HG02884 (cell line): ENCODE results near the gene ZNF474.

ENCODE experiments used
- ATAC-seq: cut with Tn5 transposase; IDR thresholded peaks from one replicate; pipeline ENCODE4 v1.9.1; 2021; ENCODE audit warnings: mild to moderate bottlenecking, moderate library complexity; ENCODE audit not compliant: unreplicated experiment

ZNF474 gene

DNA sequence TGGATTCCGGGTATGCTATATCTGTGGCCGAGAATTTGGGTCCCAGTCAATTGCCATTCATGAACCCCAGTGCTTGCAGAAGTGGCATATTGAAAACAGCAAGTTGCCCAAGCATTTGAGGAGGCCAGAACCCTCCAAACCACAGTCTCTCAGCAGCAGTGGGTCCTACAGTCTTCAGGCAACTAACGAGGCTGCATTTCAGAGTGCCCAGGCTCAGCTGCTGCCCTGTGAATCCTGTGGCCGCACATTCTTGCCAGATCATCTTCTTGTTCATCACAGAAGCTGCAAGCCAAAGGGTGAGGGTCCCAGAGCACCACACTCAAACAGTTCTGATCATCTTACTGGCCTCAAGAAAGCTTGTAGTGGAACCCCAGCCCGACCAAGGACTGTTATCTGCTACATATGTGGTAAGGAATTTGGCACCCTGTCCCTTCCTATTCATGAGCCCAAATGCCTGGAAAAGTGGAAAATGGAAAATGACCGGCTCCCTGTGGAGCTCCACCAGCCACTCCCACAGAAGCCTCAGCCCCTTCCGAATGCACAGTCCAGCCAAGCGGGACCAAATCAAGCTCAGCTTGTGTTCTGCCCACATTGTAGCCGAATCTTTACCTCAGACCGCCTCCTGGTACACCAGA, 23.0 kb downstream of the ZNF474 start:
- no peak for ATAC-seq

DNA sequence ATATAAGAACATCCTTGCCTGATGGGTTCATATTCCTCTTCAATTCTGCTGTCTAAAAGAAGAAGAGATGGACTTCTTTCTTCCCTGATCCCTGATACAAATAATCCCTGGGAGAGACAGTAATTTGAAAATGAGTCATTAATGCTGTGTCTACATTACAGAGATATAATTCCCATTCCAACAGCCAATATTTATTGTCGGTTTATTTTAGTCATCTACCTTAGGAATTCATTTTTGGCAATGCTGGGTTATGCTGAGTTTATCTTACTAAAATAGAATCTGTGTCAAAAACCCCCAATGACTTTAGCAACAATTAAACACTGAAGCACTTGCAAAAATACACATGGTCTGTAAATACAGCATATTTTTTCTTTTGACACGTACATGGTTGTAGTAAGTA, 23.9 kb downstream of the ZNF474 start:
- ATAC-seq: no peak

DNA sequence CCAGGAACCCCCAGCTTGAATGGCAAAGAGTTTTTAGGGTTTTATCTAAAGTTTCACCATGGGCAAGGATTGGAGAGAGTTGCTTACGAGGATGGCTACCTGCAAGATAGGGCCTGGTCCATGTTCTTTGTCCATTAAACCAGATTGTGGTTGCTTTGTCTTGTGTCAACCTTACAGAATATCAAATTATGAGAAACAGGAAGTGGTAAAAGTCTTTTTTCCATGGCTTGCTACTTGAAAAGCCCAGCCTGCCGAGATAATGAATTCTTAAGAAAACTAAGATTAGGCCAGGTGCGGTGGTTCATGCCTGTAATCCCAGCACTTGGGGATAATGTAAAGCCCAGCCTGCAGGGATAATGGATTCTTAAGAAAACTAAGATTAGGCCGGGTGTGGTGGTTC, 24.4 kb downstream of the ZNF474 start:
- no peak for ATAC-seq

DNA sequence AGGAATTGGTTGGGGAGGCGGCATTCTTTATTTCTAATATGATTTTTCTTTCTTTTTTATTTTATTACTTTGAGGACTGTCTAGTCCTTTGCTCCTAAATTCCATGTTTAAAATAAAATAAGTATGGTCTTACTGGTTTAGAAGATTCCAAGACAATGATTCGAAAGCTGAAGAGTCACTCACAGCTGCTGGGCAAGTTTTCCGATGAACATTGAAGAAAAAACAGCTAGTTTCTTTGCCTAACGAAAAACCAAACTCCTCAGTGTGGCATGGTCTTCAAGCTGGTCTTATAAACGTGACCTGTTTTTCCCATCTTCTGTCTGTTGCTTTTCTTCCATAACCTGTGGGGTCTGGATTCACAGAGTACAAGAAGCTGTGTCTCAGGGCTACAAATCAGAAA, 25.1 kb downstream of the ZNF474 start:
- ATAC-seq: no peak

DNA sequence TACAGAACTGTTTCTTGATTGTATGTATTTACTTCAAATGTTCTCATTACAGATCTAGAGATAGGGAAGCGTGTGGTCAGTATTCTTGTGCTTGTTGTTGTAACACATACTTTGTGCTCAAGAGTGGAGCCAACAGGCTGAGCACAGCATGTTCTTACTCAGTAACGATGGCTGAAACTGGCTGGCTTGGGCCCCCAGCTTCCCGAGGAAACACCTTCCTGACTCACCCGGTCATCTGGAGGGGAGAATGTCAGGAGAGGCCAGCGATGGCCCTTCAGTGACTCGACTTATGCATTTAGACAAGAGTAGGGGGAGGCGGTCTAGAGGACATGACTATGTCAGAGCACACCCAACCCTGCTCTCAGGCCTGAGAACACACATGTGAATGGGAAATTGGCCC, 25.6 kb downstream of the ZNF474 start:
- no peak for ATAC-seq

DNA sequence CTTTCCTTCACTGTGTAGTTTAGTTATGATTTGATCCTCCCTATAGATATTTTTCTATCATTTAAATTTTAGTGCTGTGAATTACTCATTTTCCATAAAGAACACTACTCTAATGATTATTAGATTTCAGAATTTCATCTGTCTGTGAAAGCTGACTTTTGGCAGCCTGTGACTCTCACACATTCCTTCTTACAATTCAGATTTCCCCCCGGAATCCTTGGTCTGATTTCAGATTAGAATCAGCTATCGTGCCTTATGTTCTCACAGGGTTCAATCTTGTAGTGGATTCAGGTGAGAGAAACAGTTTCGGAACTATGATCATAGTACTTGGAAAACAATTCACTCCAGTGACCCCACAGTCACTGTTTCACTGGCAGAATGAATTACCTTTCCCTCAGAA, 26.2 kb downstream of the ZNF474 start:
- ATAC-seq: no peak

DNA sequence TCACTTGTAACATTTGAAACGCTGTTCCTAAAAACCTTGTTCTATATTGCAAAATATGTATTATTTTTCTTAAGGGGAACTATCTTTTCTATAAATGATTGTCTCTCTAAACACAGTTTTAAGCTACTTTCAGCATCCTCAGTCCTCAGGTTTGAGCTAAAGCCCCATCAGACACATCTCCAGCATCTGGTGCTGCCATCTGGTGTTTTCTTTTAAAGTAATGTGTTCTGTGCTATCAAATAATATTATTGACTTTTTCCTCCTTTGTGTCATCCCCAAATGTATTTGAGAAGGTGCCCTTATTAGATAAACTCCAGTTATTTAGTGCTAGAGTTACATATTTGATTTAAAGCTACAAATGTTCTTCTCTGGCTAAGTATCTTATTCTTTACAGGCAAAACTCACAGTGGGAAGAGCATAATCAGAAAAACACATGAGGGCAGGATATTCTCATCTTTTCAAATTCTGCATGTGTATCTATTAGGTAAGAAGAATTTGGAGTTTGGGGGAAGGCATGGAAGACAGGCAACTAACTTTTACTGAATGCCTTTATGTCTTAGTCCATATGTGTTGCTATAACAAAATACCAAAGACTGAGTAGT, 27.5 kb downstream of the ZNF474 start:
- ATAC-seq: no peak

DNA sequence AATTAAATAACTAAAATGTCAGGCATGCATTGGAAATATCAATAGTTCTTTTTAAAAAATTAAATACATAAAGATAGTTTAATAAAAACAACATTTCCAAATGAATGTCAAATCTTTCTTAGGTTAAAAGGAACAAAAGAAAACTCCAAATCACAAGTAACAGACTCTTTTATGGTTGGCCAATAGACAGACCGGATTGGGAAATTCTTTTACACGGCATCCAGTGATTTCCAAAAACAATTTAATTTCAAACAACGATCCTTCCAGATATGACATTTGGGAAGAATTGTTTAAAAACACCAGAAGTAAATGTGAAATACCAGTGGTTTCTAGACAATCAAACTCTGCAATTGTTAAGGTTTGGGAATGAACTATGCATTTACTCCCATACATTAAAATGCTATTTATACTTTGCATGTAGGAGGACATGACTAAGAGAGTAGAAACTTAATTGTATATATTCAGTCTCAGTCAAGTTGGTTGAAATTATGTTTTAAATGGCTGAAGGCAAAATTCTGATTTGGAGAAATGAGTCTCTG, 32.8 kb downstream of the ZNF474 start:
- no peak for ATAC-seq

DNA sequence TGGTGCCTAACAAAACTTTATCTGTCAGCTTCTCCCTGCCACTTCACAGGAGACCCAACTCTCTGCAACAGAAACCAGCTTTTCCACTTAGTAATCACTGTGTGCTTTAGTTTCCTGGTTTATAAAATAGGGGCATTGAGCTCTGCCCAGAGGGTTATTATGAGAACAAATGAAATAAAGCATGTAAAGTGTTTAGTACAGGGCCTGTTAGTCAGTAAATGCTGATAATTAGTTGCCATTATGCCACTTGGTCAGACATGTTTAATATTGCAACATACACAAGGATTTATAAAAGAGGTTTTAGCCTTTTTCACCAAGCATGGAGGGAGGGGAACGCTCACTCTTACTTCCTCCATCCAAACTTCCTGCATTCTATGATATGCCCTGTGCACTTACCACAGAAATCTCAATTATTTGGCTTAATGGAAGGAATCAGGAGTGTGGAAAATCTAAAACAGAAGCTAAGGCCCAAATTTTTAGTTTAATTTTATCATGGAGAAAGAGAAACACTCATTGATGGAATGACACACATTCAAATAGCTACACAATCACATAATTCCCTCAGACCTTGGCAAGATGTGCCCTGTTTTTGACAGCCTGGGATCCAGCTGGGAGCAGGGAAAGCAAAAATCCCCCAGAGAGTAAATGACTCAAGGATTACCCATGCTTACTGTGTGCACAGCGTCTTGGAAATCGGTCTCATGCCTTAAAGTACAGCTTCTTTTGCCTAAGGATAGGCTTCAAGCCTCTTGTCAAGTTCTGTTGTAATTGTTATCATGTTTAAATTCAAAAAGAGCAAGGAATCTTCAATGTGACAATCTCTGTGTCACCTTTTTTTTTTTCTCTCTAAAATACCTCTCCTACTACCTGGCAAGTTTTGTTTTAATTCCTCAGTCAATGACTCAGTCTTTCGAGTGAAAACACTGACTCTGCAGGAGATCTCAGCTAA, 34.0 kb downstream of the ZNF474 start:
- no peak for ATAC-seq

DNA sequence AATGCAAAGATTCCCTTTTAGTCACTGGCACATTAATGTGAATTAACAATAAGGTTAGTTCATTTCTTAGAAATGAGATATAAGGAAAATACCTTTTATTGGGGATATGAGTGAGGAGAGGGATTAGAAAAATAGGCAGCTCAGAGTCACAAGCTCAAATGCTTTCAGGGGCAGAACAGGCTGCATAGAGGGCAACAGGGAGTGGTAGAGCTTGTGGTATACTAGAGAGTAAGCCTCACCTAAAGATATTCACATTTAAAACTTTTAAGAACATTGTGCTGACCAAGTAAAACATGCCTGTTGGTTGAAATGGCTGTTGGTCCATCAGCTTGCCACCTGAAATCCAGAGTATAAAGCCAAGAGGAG, 34.7 kb downstream of the ZNF474 start:
- no peak for ATAC-seq

DNA sequence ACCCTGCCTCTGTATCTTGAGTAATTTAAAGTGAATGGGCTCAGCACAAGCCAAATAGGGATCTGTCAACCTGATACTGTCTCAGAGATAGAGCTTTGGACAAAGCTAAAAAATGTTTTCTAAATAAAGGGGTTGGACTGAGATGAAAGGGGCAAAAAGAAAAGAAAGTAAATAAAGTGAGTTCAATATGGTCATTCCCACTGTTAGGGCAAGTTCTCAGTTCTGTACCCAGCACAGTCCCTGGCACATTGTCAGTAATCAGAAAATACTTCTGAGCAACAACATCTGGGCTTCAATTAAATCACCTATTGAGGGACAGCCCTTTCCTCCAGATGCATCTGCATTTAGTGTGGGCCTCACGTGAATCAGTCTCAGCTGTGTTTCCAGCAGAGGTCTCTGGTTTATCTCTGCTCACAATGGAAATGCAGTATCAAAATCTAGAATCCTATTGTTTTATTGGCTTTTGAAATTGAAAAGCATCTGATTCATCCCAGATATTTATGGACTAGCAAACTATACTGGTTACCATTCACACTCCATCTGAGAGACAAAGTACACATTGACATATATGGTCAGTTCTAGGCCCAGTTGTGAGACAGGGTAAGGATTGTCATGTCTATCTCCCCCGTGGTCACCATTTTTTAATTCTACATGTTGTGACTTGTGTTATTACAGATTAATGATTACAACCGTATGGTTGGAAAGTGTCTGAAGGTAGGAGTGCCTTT, 35.6 kb downstream of the ZNF474 start:
- ATAC-seq: no peak

DNA sequence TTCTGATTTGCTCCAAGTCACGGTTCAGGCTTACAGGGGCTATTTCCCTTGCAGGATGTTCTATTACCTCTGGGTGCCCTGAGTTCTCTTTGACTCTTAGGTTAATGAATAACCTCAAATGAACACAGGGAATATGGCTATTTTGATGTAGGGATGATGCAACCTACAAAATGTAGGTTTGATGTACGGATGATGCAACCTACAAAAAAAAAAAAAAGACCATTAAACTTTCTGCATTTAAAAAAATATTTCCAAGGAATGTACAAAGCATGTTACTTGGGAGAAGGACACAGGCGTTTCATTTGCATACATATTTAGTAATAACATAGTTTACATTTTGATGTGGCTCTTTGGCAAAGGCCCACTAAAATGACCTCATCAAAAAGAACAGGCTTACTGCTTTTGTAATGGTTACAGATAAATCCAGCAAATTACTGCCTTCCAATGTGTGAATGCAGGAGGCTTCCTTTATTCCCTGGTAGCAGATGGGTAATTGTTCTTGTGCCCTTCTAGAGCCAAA, 36.3 kb downstream of the ZNF474 start:
- ATAC-seq: no peak

DNA sequence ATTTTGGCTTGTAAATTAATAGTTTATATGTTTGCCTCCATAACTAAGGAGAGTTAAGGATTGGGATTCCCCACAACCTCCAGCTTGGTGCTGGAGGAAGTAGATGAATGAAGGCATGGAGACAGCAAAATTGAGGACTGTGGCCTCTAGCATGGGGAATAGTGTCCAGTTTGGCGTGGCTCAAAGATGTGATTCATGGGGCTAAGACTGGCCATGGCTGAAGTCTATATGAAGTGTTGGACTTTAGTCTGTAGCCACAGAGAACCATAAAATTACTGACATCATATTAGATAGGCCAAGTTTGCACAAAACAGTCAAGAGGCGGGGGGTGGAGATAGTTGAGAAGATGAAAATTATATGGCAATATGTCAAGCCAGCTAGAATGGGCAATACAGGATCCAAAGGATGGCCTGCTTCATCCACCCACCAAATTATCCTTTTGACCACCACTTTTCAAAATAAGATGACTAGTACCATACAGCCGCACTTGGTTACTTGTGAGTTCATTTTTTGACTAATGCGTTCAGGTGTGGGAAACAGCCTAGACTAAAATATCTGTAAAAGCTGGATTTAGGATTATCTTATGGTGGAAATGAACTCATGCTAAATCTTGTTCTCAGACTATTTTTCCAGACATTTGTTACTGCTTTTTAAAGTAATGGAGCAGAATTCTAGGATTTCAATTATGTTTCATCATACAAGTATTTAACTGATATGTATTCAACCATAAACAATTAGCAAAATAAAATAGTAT, 40.2 kb downstream of the ZNF474 start:
- ATAC-seq: no peak

DNA sequence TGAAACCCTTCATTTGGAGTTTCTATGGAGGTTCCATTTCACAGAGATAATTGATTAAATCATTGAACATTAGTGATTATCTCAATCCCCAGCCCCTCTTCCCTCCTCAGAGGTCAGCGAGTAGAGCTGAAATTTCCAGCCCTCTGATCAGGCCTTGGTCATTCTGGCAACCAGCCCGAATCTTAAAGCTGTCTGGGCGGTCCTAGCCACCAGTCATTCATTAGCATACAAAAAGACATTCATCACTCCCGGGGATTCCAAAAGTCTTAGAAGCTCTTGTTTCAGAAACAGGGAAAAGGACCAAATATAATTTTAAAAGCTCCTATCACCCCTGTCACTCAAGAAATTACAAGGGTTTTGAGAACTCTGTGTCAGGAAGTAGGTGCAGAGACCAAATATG, 41.3 kb downstream of the ZNF474 start:
- no peak for ATAC-seq

DNA sequence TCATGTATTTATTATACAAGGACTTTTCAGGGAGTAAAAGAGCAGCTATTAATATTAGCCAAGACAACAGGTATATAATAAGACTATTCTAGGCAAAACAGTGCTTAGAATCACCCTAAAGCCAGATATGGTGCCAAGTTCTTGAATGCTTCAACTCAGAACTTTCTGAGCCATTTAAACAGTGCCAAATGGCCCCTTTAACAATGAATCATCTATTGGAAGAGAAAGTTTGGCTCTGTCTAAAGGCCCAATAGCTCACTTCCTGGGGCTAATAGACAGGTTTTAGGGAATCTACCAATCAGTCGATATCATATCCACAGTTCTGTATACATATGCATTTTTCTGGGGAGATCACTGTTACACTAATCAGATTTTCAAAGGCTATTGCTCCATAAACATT, 42.9 kb downstream of the ZNF474 start:
- no peak for ATAC-seq

DNA sequence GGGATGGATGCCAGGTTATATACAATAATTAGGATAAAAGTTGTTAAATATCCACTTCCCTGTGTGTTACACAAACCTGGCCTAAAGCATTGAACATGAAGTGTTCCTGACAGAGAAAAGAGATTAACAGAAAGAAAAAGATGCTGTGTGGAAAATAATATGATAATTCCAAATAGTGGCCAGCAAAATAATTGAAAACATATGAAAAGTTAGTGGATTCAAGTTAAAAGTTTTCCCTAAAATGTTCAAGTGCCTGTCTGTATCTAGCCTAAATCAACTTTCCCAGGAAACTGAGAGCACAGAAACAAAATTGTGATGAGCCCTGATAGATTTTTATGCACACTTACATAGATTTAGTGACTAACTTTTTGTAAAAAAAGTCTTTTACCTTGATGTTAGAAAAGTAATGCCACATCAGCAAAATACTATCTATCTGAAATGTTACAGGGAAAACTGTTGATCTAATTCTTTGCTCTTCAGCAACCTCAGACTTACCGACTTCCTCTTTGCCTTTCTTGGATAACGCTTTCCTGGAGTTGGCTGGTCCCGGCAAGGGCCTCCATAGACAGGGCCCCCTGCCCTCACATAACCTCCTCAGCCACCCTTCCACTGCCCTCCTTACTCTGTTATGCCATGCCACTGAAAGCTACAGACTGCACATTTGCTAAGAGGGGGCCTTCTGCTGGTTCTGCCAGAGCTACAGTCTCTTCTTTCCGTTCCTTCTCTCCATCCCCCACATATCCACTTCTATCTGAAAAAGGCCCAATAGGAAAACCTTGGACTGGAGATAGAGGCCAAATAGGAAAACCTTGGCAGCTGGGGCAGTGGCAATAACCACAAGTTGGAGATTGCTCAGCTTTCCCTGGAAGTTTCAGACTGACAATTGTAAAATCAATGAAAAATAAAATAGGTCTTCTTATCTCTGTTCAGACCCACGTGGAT, 44.4 kb downstream of the ZNF474 start:
- ATAC-seq: no peak

DNA sequence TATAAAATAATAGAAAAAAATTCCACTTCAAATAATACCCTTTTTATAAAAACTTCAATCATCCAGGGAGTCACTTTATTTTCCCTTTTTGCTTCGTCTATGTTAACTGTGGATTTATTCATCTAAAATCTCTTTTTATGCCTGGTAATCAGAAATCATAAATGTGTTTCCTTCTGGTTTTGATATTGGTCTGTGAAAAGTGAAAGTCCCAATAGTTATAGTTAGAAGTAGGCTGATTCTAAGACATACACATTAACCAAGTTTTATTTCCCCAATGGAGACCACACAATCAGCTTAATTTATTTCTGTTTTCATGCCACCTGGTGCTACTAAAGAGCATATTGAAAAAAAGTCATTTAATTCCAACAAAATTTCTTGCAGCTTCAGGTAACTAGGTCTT, 45.7 kb downstream of the ZNF474 start:
- ATAC-seq: no peak

DNA sequence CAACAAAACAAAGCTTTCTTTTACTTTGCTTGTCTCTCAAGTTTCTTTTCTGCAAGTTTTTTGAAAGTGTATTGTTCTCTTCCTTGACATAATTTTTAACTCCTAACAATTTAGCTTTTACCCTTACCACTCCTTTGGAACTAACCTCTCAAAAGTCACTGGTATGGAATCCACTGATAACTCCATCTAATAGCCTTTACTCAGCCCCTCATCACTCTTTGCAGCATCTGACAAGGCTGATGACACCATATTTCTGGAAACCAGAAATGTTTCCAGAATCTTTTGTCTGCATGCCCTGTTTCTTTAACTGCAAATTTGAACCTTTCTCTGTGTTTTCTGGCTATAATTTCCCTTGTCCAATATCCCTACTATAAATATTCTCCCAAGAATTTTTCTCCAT, 46.5 kb downstream of the ZNF474 start:
- ATAC-seq: no peak

DNA sequence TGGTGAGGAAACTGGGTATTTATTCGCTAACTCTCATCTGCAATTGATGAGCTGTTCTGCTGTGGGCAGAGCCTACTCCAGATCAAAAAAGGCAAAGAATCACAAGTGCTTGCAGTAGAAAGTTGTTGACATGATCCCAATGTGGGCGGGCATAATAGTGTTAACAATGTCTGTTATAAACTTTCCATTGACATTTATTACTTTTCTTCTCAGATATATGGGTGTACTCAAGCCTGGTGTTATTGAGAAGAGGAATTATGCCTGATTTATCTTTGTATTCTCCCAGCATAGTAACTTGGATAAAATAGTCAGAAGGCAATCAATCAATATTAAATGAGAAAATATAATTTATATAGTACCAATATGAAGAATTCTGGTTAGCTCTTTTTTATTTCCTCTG, 47.8 kb downstream of the ZNF474 start:
- ATAC-seq: no peak
